GM19455 (cell line): ENCODE measurements around the gene SORD.
"Not testable (repeated sequence)": the region's sequence is repeated elsewhere in the genome, so short reads cannot be mapped to it uniquely, and the experiment has no call there.

ENCODE experiments used
- ATAC-seq: cut with Tn5 transposase; IDR thresholded peaks from one replicate; pipeline ENCODE4 v1.9.1; 2021; ENCODE audit not compliant: unreplicated experiment

Gene SORD

DNA sequence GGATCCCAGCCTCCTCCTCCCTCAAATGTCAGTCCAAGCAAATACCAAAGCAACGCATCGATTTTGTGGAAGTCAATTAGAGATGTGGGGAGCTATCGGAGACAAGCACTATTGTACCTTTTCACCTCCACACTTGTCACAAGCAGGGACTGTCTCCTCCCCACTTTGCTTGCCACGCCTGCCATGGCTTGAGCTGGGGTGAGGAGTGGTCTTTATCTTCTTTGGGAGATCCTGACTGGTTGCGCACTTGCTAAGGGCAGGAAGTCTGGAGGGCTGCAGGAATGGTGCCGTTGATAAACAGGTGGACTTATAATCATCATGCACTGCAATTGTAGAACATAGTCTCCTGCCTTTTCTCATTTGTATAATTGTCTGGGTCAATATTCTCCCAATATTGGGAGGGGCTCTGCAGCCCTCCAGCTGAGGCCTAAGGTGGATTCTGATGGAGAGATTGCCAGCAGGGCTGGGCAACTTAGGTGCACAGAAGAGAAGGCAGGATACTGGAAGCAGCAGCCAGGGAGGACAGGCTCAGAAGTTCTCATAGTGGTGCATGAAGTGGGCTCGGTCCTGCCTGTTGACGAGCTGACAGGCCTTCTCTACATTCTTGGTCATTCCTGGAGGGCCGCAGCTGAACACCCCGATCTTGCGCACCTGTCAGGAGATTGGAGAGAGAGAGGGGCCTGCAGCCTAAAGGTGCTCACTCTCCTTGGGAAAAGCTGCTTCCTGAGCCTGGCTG, 70.8 kb downstream of the SORD start:
- ATAC-seq, result no peak

DNA sequence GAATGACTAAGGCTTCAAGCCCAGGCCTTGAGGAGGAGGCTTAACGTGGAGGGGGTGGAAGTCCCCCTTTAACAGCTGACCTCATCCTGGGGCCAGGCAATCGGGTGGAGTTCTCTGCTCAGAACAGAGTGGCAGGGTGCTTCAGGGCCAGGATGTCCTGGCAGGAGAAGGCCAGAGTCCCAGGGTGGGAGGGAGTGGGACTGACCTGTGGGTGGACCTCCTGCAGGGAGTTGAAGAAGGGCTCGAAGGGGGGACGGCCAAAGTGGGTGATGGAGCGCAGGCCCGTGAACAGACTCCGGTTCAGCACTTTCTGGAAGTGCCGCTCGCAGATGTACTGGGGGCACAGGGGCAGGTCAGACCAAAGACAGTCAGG, 71.3 kb downstream of the SORD start:
- no peak for ATAC-seq

DNA sequence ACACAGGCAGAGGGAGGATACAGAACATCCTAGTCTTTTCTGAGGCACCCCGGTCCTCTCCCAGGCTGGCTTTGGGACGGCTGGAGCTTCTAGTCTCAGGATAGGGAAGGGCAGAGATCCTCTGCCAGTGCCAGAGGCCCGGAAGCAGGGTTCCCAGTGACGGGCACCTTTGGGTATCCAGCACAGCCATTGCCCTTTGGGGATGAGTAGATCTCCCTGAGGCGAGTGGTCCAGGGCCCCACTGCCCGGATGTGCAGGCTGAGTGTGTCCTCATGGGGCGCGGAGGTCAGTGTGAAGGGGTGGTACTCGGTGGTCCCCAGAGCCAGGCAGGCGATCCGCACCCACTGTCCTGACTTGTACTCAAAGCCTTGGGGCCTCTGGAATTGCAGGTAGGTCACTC, 72.7 kb downstream of the SORD start:
- no peak for ATAC-seq

DNA sequence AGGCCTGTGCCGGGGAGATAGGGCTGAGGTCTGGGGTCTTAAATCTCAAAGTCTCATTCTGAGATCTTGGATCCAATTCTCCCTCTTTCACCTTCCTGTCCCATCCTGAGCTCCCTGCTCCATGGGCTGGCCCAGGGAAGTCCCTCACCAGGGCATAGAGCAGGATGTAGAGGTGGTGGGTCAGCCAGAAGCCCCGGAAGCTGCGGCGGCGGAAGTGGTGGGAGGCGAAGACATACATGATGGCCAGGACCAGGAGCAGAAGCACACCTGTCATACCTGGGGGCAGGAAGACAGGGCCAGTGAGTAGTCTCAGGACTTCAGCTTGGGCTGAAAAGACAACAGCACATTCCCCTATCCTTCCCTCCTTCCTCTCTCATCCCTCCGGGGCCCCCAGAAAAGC, 74.5 kb downstream of the SORD start:
- no peak for ATAC-seq

DNA sequence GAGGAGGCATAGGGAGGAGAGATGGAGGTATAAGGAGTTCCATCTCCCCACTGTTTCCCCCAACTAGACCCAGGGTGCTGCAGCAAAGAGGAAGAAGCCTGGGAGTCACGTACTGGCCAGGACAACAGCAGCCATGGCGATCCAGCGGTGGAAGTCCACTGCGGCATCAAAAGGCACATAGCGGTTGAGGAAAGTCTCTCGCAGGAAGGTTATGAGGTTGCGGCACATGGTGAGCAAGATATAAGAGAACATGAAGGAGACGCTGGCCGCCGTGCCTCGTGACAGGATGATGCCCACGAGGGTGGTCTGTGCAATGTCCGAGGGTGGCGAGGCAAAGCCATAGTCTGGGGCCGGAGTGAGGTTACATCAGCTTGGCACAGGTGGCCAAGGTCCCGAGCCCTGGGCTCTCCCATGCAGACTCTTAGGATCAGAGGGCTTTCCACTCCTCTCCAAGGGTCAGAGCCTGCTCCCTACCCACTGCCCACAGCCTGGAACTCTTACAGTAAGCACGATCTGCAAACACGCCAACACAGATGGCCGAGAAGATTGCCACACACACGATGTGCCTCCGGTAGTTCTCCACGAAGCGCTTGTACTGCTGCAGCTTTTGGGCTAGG, 76.7 kb downstream of the SORD start:
- ATAC-seq, result no peak

DNA sequence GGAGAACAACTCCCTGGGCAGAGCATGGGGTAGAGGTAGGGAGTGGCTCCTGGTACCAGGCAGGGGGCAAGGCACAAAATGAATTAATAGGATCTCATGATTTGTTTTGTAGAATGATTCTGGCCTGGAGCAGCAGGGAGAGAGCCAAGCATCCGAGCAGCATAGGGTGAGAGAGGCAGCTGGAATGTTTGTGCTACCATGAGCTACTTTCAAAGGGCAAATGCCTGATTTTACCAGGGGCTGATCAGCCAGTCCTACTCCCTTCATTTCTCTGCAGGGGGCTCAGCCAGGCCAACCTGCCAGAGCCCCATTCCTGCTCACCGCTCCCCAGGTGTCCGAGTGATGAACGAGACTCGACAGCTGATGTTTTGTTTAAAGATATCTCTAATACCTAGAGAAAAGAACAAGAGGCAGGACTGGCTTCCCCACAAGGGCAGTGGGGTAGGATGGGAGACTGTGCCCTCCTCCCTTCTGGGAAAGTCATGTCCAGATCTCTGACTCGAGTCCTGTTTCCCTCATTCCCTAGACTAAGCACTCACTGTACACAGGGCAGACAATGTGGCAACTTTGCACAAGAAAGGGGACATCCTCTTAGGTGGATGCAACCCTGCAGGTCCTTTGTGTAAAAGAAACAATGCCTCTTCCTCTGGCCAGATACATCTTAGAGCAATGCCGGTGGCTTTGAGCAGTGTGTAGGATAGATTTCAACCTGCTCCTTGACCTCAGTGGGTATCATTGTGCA, 78.1 kb downstream of the SORD start:
- ATAC-seq, result no peak

DNA sequence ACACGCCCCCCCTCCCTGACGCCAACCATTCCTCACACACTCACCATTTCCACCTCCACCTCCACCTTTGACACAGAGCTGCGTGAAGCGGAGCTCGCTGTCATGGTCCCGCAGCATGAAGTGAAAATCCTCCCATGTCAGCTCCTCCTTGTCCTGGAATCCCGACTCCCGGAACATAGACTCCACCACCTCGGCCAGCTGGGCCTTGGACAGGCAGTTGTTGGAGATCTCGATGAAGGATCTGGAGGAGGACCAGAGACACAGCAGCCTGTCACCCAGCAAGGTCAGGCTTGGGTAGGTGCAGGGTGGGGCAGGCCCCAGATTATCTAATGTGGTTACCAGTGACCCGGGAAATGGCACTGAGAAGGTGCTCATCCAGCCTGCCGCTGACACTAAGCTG, 78.8 kb downstream of the SORD start:
- no peak for ATAC-seq

DNA sequence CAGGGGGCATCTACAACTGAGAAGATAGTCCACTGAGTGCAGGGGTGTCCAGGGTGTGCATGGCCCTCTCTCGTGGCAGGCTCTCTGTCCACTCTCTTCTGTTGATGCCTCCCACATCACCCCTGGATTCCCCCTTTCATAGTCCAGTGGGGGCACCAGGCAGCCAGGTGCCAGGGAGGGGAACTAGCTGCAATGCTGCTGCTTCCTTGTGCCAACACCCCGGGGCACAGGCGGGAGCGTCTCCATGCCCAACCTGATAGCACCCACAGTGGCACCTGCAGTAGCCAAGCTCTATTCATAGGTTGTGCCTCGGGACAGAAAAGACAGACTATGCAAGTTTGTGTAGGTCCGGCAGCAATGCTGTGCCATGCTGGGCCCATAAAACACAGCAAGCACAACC, 79.2 kb downstream of the SORD start:
- ATAC-seq, result no peak

DNA sequence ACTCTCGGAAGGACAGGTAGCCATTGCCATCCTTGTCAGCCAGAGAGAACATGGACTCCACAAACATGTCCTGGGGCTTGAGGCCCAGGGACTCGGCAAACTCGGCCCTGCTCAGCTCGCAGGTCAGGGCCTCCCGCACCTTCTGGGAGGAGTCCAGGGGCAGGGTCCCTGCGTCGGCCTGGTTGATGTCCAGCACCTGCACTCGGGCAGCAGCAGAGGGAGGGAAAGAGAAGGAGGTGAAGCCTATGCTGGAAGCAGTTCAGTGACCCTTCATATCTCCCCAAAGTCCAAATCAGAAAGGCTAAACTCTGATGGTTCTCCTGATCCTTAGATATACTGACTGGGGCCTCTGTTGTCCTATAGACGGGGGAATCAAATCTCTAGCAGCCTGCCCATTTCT, 81.2 kb downstream of the SORD start:
- not testable (repeated sequence) for ATAC-seq

DNA sequence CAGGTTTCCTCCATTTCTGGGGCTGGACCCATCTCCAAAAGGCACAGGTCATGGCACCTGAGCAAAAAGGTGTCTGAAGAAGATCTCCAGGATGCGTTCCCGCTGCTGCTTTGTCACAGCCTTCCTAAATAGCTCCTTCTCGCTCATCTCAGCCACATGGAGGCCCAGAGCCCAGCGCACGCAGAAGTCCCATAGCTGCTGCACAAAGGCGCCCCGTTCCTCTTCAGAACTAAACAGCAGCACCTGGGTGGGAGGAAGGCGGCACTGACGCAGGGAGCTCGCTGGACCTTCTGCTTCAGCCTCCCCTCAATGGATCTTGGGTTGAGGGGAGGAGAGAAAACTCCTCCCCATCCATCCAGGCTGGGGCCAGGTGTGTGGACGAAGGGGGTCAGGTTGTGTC, 82.6 kb downstream of the SORD start:
- no peak for ATAC-seq

DNA sequence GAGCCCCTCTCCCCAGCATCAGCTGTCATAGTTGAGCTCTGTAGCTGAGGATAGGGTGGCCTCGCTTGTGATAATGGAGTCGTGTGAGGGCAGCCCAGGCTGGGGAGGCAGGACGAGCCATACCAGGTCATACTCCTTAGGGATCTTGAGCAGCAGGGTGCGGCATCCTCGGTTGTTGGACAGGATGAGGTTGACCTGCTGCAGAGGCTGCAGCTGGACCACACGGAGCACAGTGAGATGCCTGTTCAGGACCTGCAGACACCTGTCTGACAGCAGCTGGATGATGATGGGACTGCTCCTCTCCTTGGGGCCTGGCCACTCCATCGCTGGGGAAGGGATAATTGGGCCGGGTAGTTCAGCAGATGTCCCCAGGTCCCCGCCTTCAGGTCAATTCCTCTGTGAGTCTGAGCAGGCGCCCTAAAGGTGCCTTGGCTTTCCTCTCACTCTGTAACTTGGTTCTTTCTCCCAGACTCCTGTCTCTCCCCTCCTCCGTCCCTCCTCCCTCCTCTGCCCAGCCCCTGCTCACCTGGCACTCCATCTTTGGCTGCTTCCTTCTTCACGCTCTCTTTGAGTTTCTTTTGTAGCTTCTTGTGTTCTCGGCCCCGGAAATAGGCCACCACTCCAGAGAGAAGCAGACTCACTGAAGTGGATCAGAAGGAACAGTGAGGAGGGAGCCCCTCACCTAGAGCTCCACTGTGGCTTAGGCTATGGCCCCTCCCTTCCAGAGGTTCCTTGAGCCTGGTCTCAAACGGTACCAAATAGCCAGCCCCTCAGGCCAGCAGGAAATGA, 83.2 kb downstream of the SORD start:
- no peak for ATAC-seq

DNA sequence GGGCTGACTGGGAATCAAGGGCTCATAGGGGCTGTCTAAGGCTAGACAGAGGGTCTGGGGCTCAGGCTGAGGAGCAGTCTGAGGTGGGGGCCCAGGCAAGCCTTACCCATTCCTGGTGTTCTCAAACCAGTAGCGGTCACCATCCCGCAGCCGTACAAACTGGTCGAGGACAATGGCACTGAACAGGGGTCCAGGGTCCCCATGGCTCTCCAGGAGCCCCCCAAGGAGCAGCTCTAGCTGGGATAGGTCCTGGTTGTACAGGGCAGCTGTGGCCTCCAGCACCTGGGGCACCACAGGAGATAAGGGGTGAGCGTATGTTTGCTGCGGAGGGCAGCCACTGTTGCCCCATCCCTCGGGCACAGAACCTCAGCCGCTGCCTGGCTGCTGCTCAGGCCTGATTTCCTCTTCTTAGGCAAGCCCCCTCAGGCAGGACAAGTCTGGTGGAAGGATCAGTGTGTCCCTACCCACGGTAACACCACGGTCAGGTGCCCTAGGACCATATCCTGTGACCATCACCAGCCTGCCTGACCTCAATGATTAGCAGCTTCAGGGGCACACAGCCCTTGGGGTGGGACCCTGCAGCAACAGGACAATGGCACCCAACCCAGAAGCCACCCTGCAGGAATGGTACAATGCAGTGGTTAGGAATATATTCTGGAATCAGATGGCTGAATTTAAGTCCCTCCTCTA, 85.1 kb downstream of the SORD start:
- no peak for ATAC-seq

DNA sequence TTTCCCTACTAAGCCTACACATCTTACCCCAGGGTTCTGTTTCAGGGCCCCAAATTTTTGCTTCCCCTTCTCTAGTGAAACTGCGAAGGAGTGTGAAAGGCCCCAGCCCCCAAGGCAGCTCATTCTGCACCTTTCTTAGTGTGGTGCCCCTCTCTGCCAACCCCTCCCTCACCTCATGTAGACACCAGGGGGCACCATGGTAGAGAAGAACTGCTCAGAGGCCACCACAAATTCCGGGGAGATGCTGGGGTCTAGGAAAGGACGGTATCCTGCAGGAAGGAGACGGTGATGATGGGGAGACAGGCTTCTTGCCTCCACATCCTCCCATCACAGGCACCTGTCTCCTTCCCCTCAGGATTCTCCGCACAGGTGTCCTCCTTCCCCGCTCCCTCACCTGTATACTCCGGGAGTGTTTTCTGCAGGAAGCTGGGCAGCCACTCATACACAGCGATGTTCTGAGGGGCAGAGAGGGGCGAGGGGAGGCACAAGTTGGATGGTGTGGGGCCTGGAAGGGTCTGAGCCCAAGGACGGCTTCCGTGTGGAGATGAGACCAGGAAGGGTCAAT, 87.3 kb downstream of the SORD start:
- no peak for ATAC-seq

DNA sequence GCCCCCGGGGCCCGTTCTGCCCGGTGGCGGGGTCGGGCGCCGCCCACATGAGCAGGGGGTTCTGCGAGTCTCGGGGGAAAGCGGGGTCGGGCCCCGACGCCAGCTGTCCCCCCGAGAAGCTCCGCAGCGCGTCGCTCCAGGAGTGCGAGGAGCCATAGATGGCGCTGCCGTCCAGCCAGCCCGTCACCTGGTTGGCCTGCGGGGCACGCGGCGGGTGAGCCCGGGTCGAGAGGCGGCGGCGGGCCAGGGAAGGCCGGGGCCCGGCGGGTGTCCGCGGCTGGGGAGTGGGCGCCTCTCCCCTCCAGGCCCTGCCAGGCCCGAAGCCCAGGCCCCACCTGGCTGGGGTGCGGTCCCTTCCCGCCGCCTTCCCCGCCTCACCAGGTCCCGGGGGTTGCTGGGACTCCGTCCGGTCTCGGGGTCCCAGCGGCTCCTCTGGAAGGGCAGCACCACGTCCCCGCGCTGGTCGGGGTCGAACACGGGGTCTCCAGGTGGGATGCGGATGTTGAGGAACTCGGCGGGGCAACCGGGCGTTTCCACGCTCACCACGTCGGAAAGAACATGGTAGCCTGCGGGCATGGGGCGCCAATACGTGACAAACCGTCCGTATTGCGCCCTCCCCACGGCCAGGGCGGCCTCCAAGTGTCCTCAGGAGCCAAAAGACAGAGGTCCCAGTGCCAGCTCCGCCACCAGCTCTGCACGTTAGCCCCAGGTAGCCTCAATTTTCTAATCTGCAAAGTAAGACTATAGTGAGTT, 88.6 kb downstream of the SORD start:
- ATAC-seq, result no peak

DNA sequence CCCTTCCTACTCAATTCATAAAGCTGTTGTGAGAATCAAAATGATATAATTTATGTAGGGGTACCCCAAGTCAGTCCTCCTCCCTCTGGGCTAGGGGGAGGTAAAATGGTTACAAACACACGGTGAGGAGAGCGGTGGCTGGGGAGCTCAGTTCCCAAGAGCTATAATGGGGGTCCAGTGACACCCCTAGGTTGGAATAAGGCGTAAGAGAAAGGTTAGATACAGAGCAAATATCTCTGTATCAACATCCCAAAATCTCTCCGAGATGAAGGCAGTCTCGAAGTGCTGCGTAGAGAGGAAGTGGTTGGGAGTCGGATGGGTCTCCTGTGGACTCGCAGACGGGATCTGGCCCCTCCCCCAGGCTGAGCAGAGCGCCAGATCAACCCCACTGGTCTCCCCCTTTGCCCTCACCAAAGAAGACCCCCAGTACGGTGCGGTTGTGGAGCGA, 89.2 kb downstream of the SORD start:
- no peak for ATAC-seq

DNA sequence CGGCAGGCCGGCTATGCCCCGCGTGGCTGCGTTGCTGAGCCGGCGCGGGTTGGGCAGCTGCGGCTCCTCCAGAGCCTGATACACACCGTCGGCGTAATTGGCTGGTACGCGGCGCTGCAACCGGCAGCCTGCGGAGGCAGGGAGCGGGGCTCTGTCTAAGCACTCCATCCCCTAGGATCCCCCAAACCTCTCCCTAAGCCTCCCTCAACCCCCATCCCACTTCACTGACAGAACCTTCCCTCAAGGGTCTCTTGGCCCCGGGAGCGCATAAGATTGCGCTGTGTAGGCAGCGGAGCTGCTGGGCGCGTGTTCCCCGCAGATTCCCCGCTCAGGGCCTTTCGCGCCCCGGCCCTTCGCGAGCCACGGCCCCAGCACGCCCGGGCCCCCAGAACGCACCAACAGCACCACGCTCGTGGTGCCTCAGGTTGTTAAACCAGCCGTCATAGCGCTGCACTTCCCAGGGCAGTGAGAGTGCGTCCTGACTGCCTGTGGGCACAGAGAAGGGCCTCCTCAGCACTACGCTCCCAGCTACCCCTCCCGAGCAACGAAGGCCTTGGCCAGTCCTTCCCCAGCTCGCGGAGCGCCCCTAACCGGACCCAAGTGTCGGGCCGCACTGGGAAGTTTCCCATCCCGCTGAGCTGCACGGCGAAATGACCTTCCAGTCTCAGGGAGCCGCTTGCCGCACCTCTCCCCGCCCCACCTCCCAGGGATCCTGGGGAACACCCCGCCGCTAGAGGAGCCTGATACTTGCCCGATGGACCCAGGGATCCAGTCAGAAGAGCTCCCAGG, 89.8 kb downstream of the SORD start:
- ATAC-seq, result no peak

DNA sequence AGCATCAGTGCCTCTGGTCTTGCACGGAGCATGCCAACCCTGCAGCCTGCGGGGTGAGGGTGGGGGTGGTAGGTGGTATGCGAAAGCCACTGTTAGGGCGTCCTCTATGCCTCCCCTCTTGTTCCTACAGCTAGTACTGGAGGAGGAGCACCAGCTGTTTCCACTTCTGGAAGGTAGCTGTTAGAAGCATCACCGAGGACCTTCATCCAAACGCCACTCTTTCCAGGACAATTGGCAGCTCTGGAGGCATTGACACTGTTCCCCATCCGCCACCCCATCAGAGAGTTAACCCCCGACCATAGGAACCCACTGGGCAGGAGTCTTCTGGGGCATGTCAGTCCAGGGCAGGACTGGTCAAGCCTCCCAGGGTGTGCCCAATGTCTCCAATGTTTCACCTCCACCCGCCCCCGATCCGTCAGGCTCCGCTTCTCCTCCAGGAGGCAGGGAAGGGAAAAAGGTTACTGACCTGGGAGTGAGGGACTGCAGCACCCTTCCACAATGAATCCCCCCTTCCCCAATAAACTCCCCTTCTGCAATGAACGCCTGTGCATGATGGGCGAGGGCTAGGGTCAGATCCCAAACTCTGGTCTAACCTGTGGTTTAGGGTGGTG, 90.5 kb downstream of the SORD start:
- no peak for ATAC-seq

DNA sequence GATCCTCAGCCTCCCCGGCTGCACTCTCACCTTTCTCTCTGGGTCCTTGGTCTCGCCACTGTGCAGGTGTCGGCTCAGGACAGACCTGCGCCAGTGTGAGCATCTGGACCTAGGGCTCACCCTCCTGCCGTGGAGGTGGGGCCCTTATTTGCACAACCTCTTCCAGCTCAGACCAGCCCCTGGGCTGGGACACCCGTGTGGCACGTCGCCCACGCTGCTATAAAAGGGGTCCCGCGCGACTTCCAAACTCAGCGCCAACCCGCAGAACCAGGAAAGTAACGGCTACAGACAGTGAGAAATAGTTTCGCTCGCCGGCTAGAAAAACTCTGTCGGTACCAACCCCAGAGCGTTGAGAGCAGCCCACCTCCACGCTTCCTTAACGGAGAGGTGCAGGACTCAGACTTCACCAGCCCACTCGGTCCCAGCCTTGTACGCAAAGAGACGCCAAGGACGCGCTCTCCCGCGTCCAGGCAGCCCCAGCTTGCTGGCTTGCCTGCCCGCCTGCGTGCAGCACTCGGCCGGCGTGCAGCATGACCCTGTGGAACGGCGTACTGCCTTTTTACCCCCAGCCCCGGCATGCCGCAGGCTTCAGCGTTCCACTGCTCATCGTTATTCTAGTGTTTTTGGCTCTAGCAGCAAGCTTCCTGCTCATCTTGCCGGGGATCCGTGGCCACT, 91.2 kb downstream of the SORD start, which contains the start of the genes DUOX2 and DUOXA2:
Gene DUOX2, minus strand, starts transcription at position 97 of the 675 bp plus-strand sequence. CDS start 761 bp downstream, outside the sequence.
Gene DUOXA2, plus strand, starts transcription at position 251 of the 675 bp plus-strand sequence. Its CDS starts 280 bp downstream, at position 531.
- no peak for ATAC-seq
